Measurements from ENCODE around the gene TMEM97. TPM values are rescaled to one million over a fixed set of nuclear protein-coding genes. Genes with fewer than 3 reads are reported as not detected.
A peak's percentile ranks its signal among the peaks of the same experiment; 100 is the strongest.

The TMEM97 gene
- total RNA-seq, 1 donor from 2014 or later, result 2.1 TPM

DNA sequence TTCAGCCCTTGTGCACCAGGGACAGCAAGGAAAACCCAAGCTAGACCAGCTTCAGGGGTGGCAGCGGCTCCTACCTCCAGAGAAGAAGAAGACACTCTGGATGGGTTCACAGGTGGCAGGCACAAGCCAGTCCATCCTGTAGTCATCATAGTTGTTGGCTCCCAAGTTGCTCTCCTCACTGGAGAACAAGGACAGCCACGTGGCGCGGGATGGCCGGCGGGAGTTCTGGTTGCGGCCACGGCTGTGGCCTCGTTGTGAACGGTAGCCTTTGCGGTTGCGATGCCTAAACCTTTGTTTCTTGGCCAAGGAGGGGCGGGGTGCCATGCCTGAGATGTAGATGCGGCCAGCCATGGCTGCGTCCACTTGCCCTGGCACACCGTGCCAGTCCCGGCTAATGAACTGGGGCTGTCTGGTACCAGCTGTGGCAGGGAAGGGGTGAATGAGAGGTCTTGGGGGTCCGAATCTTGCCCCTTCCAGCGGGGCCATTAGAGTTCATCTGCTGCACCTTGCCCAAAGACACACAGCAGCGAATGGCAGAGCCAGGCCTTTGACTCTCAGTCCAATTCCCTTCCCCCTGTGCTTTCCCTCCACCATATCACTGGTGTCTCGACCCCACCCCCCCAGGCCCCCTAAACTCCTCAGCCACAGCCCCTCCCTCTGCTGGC lies 48.8 kb downstream of the TMEM97 start:
- Histone ChIP-seq H3K9me3 (replicated peaks) (no peaks in the 10 kb centered on the region), H3K4me1 (peaks cover 31% of the 10 kb centered on the region), H3K4me3 (no peak overlapping the region), H3K36me3 (peaks cover 14% of the 10 kb centered on the region), H3K27ac (replicated peaks) (no peak overlapping the region), H3K27me3 (ENCODE audit: low read depth) (no peaks in the 10 kb centered on the region)
- TF ChIP-seq, protein P1, sequence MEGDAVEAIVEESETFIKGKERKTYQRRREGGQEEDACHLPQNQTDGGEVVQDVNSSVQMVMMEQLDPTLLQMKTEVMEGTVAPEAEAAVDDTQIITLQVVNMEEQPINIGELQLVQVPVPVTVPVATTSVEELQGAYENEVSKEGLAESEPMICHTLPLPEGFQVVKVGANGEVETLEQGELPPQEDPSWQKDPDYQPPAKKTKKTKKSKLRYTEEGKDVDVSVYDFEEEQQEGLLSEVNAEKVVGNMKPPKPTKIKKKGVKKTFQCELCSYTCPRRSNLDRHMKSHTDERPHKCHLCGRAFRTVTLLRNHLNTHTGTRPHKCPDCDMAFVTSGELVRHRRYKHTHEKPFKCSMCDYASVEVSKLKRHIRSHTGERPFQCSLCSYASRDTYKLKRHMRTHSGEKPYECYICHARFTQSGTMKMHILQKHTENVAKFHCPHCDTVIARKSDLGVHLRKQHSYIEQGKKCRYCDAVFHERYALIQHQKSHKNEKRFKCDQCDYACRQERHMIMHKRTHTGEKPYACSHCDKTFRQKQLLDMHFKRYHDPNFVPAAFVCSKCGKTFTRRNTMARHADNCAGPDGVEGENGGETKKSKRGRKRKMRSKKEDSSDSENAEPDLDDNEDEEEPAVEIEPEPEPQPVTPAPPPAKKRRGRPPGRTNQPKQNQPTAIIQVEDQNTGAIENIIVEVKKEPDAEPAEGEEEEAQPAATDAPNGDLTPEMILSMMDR (IDR thresholded peaks at IDR 0.05; ENCODE audit: borderline replicate concordance), result no peak
- intact Hi-C loops (cut with micrococcal nuclease), result no loop called here
- DNase-seq, result no peak

DNA sequence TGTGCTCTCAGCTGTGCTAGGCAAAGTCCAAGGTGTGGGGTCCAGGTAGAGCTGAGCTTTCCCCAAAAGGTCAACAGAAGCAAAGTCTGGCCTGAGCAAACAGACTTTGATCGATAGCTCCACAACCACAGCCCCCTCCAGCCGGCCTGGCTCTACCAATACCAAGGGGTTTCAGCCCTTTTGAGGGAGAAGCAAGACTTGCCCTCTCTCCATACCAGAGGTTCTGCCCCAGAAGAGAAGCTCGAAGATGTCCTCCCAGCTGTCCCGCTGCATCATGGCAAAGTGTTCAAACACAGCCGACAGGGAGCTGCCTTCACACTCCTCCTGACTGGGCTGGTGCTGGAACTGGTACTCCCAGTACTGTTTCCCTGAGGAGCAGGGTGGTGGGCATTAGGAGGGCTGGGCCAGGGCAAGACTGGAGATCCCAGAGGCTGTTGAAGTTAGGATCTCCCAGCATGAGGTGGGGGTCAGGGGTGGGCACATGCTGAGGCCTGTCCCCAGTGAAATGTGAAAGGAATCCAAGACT lies 49.4 kb downstream of the TMEM97 start:
- Histone ChIP-seq H3K9me3 (replicated peaks) (no peaks in the 10 kb centered on the region), H3K27ac (replicated peaks) (no peak overlapping the region), H3K4me3 (no peak overlapping the region), H3K27me3 (ENCODE audit: low read depth) (no peaks in the 10 kb centered on the region), H3K4me1 (peaks cover 37% of the 10 kb centered on the region), H3K36me3 (peaks cover 8% of the 10 kb centered on the region)
- intact Hi-C loops (cut with micrococcal nuclease), result no loop called here
- TF ChIP-seq, protein P1 (IDR thresholded peaks at IDR 0.05; ENCODE audit: borderline replicate concordance), result no peak
- no peak for DNase-seq

DNA sequence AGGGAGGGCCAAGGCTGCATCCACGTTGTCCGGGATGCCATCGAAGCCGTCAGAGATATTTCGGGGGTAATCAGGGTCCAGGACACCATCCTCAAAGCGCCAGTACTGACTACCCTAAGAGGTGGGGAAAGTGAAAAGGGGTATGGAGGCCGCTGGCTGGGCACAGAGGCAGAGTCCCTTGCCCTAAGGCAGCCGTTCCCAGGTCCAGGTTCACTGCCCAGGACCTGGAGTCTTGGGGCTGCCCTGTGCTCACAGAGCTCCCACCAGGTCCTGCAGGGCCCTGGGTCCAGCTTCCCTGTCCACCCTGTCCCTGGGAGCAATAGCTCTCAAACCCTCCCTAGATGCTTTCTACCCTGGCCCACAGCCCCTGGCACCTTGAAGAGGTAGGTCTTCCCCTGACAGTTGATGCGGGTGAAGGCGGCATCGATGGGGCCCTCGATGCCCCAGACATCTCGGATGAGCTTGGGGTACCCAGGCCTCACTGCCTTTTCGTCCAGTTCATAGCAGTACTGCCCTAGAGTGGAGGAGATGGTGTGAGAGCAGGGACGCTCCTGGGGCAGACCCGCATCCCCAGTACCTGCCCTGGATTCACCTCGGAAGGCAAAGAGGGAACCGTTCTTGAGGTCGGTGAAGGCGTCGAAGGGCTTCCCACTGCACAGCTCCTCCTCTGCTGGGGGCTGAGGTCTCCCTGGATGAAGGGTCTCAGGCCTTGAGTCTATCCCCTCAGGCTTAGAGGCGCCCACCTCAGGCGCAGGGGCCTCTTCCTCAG lies 50.1 kb downstream of the TMEM97 start:
- intact Hi-C loops (cut with micrococcal nuclease), result no loop called here
- DNase-seq, result no peak
- H3K27ac ChIP-seq (replicated peaks), result peak overlapping the region; percentile 76
- no peaks in the 10 kb centered on the region for H3K27me3 ChIP-seq (ENCODE audit: low read depth)
- H3K9me3 ChIP-seq (replicated peaks), result no peaks in the 10 kb centered on the region
- peaks cover 37% of the 10 kb centered on the region for H3K4me1 ChIP-seq
- H3K36me3 ChIP-seq, result peaks cover under 1% of the 10 kb centered on the region
- TF ChIP-seq, protein P1 (IDR thresholded peaks at IDR 0.05; ENCODE audit: borderline replicate concordance), result no peak
- H3K4me3 ChIP-seq, result no peak overlapping the region

DNA sequence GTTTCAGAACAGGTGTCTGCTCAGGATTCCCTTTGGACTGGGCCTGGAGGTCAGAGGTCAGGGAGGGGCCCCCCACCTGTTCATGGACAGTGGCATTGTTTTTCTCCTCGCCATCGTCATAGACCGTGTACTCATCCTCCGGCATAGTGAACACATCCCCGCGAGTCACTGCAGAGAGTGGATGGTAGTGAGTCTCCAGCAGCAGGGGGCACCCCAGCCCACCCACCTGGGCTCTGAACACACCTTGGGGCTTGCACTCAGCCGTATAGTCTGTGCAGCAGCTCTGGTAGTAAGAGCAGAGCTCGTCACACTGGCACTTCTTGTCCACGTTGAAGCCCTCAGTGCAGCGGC lies 50.7 kb downstream of the TMEM97 start:
- H3K4me3 ChIP-seq, result no peak overlapping the region
- intact Hi-C loops (cut with micrococcal nuclease), result no loop called here
- peak overlapping the region; percentile 76 for H3K27ac ChIP-seq (replicated peaks)

DNA sequence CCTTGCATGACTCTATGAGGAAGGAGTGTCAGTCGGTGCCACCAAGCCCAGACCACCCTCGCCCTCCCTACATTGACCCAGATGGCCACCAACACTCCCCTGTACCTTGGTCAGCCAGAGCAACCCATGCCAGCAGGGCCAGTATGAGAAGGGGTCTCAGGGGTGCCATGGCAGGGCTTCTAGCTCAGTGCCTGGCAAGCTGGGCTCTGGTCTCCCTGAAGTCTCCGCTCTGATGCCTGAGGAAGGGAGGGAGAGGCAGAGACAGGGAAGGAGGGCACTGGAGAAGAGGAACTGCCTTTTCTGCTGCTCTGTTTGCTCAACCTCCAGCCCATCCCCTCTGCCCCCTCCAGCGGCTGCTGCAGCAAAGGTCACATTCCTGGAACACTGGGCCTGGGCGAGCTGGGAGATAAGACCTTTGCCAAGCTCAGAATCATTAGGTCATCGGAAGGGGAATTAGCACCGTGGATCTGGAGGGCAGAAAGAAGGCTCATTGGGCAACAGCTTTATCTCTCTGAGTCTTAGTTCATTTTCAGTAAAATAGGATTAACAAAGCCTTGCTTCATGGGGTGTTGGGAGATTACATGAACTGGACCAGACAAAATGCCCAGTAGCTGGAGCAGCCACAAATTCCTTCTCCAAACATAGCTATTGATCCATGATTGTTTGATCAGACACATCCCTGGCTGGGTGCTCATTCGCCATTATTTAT lies 51.2 kb downstream of the TMEM97 start, which contains the start of gene VTN:
TSS of gene VTN (minus strand) at position 273 of the 709 bp plus-strand sequence. CDS start at position 169, 104 bp downstream.
- no peaks in the 10 kb centered on the region for H3K27me3 ChIP-seq (ENCODE audit: low read depth)
- peak; percentile 46 for DNase-seq
- intact Hi-C loops (cut with micrococcal nuclease), result no loop called here
- peak within 1 kb of the TSS; percentile 76 for H3K27ac ChIP-seq (replicated peaks)
- H3K9me3 ChIP-seq (replicated peaks), result no peaks in the 10 kb centered on the region
- TF ChIP-seq, protein P1 (IDR thresholded peaks at IDR 0.05; ENCODE audit: borderline replicate concordance), result no peak
- peaks cover 37% of the 10 kb centered on the region for H3K4me1 ChIP-seq
- peak within 1 kb of the TSS; percentile 76 for H3K4me3 ChIP-seq
- no peaks in the 10 kb centered on the region for H3K36me3 ChIP-seq

More for the DNA sequence above, 50.7 kb downstream of the TMEM97 start:
- DNase-seq, result no peak
- H3K27me3 ChIP-seq (ENCODE audit: low read depth), result no peaks in the 10 kb centered on the region
- H3K4me1 ChIP-seq, result peaks cover 37% of the 10 kb centered on the region
- TF ChIP-seq, protein P1 (IDR thresholded peaks at IDR 0.05; ENCODE audit: borderline replicate concordance), result no peak
- H3K36me3 ChIP-seq, result no peaks in the 10 kb centered on the region
- no peaks in the 10 kb centered on the region for H3K9me3 ChIP-seq (replicated peaks)

Data from left ventricle myocardium inferior (tissue), 1 donor.